Testis (tissue), 3 donors: ENCODE data around the gene SCMH1. TPM values are rescaled to one million over a fixed set of nuclear protein-coding genes. Genes with fewer than 3 reads are reported as not detected.
"Not testable (repeated sequence)": the region's sequence is repeated elsewhere in the genome, so short reads cannot be mapped to it uniquely, and the experiment has no call there.

Source experiments
- DNase-seq: peaks from one replicate; pipeline ENCODE4 v3.0.0-alpha.2; 2019
- H3K27ac ChIP-seq, 2 donors: fragments of 200-600 bp; sonication (generic); one replicate each; pipeline ENCODE4 v1.5.1; 2019
- H3K27me3 ChIP-seq: fragments of 200-600 bp; sonication (generic); one replicate; pipeline ENCODE4 v1.5.1; 2019
- H3K36me3 ChIP-seq: fragments of 200-600 bp; sonication (generic); one replicate; pipeline ENCODE4 v1.5.1; 2017; ENCODE audit warnings: low read depth; ENCODE audit errors: missing control alignments
- H3K4me1 ChIP-seq: fragments of 200-600 bp; sonication (generic); one replicate; pipeline ENCODE4 v1.5.1; 2019
- H3K4me3 ChIP-seq, 2 donors: fragments of 200-600 bp; sonication (generic); one replicate each; pipeline ENCODE4 v1.5.1; 2017 to 2019
- H3K9me3 ChIP-seq: fragments of 200-600 bp; sonication (generic); one replicate; pipeline ENCODE4 v1.5.1; 2017
- CTCF ChIP-seq, 3 experiments: fragments of 450-650 bp in 2 of 3; fragments of 200-600 bp in 1 of 3; sonication (generic) in 1 of 3; IDR thresholded peaks; one replicate each; pipeline ENCODE4 v1.5.1; 2016 to 2019; ENCODE audit warnings: antibody characterized with exemption in 3 of 3, mild to moderate bottlenecking in 2 of 3, moderate library complexity in 1 of 3
- POLR2A ChIP-seq: fragments of 450-650 bp; IDR thresholded peaks from one replicate; pipeline ENCODE4 v1.6.1; 2017; ENCODE audit warnings: antibody characterized with exemption, mild to moderate bottlenecking, moderate library complexity
- WGBS, 2 donors: methylation state at CpG; one replicate each; pipeline ENCODE4 v1.1.5; 2018; 5-methylcytosine and 5-hydroxymethylcytosine counted together
- intact Hi-C: fragments of 100-400 bp; cut with DNase I; formaldehyde crosslinking; loops from one replicate; pipeline ENCODE4 v1.15.1; 2023; ENCODE audit warnings: low total_unique reads
- polyA plus RNA-seq: library from polyadenylated mRNA; stranded (reverse); fragments of 350-450 nt; fragmentation: Illumina TruSeq; extraction: RNeasy Lipid Tissue Mini Kit (QIAGEN cat#74804); gene quantifications from one replicate; pipeline ENCODE4 v1.2.3, GENCODE V29; 2014; ENCODE audit warnings: low read depth, low replicate concordance; ENCODE audit not compliant: insufficient read depth
- total RNA-seq, 2 donors: library from RNA; depleted of rRNA; stranded (reverse); fragments of >200 nt; gene quantifications; one replicate each; pipeline ENCODE4 v1.2.3, GENCODE V29; 2016

Gene SCMH1
- total and polyA plus RNA-seq, 3 donors from 2014 or later, result 60.8 to 79.7 (median 79.0) TPM

DNA sequence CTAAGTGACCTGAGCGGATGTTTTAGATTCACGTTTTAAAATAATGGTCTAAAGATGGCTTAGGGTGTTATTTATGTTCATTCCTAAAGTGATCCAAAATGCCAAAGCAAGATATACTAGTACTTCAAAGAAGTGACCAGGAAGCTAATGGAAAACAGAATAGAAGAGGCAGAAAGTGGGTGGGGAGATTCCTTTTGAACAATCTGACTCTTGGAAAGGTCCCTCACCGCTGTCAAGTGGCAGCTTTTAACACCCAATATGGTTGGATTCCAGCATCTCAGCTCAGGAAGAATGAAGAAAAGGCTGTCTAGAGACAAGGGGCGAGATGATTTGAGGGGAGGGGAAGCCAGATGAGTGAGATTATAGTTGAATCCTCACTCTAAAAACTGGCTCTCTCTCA lies 90.3 kb downstream of the SCMH1 start:
- Histone ChIP-seq H3K27me3 (no peaks in the 10 kb centered on the region), H3K4me3 (no peak overlapping the region), H3K27ac (no peak overlapping the region), H3K4me1 (no peaks in the 10 kb centered on the region), H3K36me3 (no peaks in the 10 kb centered on the region), H3K9me3 (no peaks in the 10 kb centered on the region)
- WGBS, 2 donors, result 84 to 86% methylated on average over 4 of the region's 4 CpGs
- intact Hi-C loops, result no loop called here
- no peak for DNase-seq
- no peak for TF ChIP-seq CTCF (IDR thresholded peaks at IDR 0.05)
- no peak for TF ChIP-seq POLR2A

GRCh38 chr1:41149570-41149969 lies 92.5 kb downstream of the SCMH1 start:
- 71 to 93% methylated on average over 2 of the region's 2 CpGs for WGBS, 2 donors
- intact Hi-C loops, result no loop called here
- no peak for DNase-seq
- TF ChIP-seq POLR2A, result no peak
- TF ChIP-seq CTCF (IDR thresholded peaks at IDR 0.05), result no peak
- Histone ChIP-seq H3K36me3 (no peaks in the 10 kb centered on the region), H3K4me1 (no peaks in the 10 kb centered on the region), H3K4me3 (no peak overlapping the region), H3K27ac (no peak overlapping the region), H3K9me3 (no peaks in the 10 kb centered on the region), H3K27me3 (no peaks in the 10 kb centered on the region)

GRCh38 chr1:41144285-41144684 lies 97.8 kb downstream of the SCMH1 start:
- H3K4me1 ChIP-seq, result no peaks in the 10 kb centered on the region
- H3K9me3 ChIP-seq, result no peaks in the 10 kb centered on the region
- H3K27ac ChIP-seq, result no peak overlapping the region
- H3K27me3 ChIP-seq, result no peaks in the 10 kb centered on the region
- WGBS, 2 donors, result 73 to 94% methylated on average over 1 of the region's 1 CpG
- TF ChIP-seq CTCF (IDR thresholded peaks at IDR 0.05) (no peak), POLR2A (no peak)
- no peaks in the 10 kb centered on the region for H3K36me3 ChIP-seq
- no peak overlapping the region for H3K4me3 ChIP-seq
- DNase-seq, result no peak
- intact Hi-C loops, result no loop called here

DNA sequence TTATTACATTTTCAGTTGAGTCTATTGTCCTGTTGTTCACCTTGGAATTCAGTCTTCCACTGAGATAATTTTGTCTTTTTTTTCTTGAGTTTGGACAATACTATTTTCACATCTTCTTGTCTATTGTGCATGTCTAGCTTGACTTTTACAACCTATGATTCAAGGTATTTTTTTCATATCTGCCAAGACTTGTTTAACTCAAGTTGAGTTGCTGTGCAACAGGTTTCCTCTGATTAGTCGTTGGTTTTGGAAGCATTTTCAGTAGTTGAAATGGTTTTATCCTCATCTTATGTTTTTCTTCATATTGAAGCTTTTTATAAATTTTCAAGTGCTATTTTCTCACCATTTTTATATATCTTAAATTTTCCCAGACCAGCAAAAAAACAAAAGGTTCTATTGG lies 103.6 kb downstream of the SCMH1 start:
- 97 to 100% methylated on average over 1 of the region's 1 CpG for WGBS, 2 donors
- intact Hi-C loops, result no loop called here
- H3K9me3 ChIP-seq, result no peaks in the 10 kb centered on the region
- H3K4me1 ChIP-seq, result no peaks in the 10 kb centered on the region
- DNase-seq, result no peak
- H3K36me3 ChIP-seq, result no peaks in the 10 kb centered on the region
- TF ChIP-seq CTCF (IDR thresholded peaks at IDR 0.05) (no peak), POLR2A (no peak)
- H3K27ac ChIP-seq, result no peak overlapping the region
- no peaks in the 10 kb centered on the region for H3K27me3 ChIP-seq
- H3K4me3 ChIP-seq, result no peak overlapping the region

- no peak for DNase-seq
- H3K4me3 ChIP-seq, result no peak overlapping the region
- TF ChIP-seq POLR2A (no peak), CTCF (IDR thresholded peaks at IDR 0.05) (no peak)
- H3K27ac ChIP-seq, result no peak overlapping the region
- intact Hi-C loops, result no loop called here
- no peaks in the 10 kb centered on the region for H3K27me3 ChIP-seq
- no peaks in the 10 kb centered on the region for H3K9me3 ChIP-seq
- WGBS, 2 donors, result 86 to 93% methylated on average over 1 of the region's 1 CpG
- H3K4me1 ChIP-seq, result no peaks in the 10 kb centered on the region
- H3K36me3 ChIP-seq, result no peaks in the 10 kb centered on the region
Observed at GRCh38 chr1:41135196-41135947, 106.7 kb downstream of the SCMH1 start.

- H3K27me3 ChIP-seq, H3K9me3 ChIP-seq, DNase-seq, H3K4me1 ChIP-seq, intact Hi-C loops, H3K27ac ChIP-seq, H3K36me3 ChIP-seq, H3K4me3 ChIP-seq: not testable (repeated sequence)
- 88 to 95% methylated on average over 2 of the region's 2 CpGs for WGBS, 2 donors
Observed at GRCh38 chr1:41134325-41134724, 107.8 kb downstream of the SCMH1 start.
